HG03060 (cell line): ENCODE measurements around the gene POMT2.
"Not testable (repeated sequence)": the region's sequence is repeated elsewhere in the genome, so short reads cannot be mapped to it uniquely, and the experiment has no call there.

ENCODE experiments used
- ATAC-seq: cut with Tn5 transposase; IDR thresholded peaks from one replicate; pipeline ENCODE4 v1.9.1; 2021; ENCODE audit warnings: low read depth, moderate number of reproducible peaks; ENCODE audit not compliant: unreplicated experiment

The POMT2 gene

GRCh38 chr14:77302926-77303325 lies 17.8 kb downstream of the POMT2 start:
- no peak for ATAC-seq

GRCh38 chr14:77301103-77301502 lies 19.6 kb downstream of the POMT2 start:
- ATAC-seq, result no peak

- ATAC-seq, result no peak
Measured at GRCh38 chr14:77299771-77300170, 20.9 kb downstream of the POMT2 start.

- ATAC-seq, result no peak
Measured at GRCh38 chr14:77296906-77297305, 23.8 kb downstream of the POMT2 start.

- ATAC-seq, result no peak
Measured at GRCh38 chr14:77296155-77296554, 24.5 kb downstream of the POMT2 start.

- ATAC-seq, result no peak
Measured at GRCh38 chr14:77290705-77291104, 30.0 kb downstream of the POMT2 start.

- no peak for ATAC-seq
Measured at GRCh38 chr14:77286576-77286975, 34.1 kb downstream of the POMT2 start.

GRCh38 chr14:77284466-77284865 lies 36.2 kb downstream of the POMT2 start:
- ATAC-seq, result no peak

- ATAC-seq, result no peak
Measured at GRCh38 chr14:77284066-77284465, 36.6 kb downstream of the POMT2 start.

GRCh38 chr14:77281852-77282410 lies 38.8 kb downstream of the POMT2 start:
- no peak for ATAC-seq

- ATAC-seq, result not testable (repeated sequence)
Measured at GRCh38 chr14:77280921-77281320, 39.8 kb downstream of the POMT2 start.

- no peak for ATAC-seq
Measured at GRCh38 chr14:77279719-77280118, 41.0 kb downstream of the POMT2 start.

- ATAC-seq, result no peak
Measured at GRCh38 chr14:77278461-77279230, 42.0 kb downstream of the POMT2 start.

- no peak for ATAC-seq
Measured at GRCh38 chr14:77276959-77277358, 43.7 kb downstream of the POMT2 start.

GRCh38 chr14:77276295-77276935 lies 44.3 kb downstream of the POMT2 start:
- no peak for ATAC-seq

GRCh38 chr14:77275601-77276017 lies 45.1 kb downstream of the POMT2 start:
- no peak for ATAC-seq

GRCh38 chr14:77275041-77275580 lies 45.6 kb downstream of the POMT2 start:
- ATAC-seq, result no peak

- no peak for ATAC-seq
Measured at GRCh38 chr14:77273796-77274195, 46.9 kb downstream of the POMT2 start.

GRCh38 chr14:77272261-77272660 lies 48.4 kb downstream of the POMT2 start:
- no peak for ATAC-seq

GRCh38 chr14:77271113-77271710 lies 49.5 kb downstream of the POMT2 start, which contains the start of gene NGB:
NGB (minus strand) TSS chr14:77271206; CDS start chr14:77270937, 269 bp downstream.
- ATAC-seq, result no peak
